RWPE1 (cell line): Measurements from ENCODE around the gene CD300E.
"Not testable (repeated sequence)": the region's sequence is repeated elsewhere in the genome, so short reads cannot be mapped to it uniquely, and the experiment has no call there.

Experiments used
- CTCF ChIA-PET: fragments of 350-600 bp; sonication (Branson Sonifier 250); formaldehyde crosslinking; extraction: SDS; loops from one replicate; lab custom pipeline; 2021; lab: Yijun Ruan, JAX
- POLR2A ChIA-PET: fragments of 400-600 bp; formaldehyde crosslinking; extraction: SDS; loops from one replicate; lab custom pipeline; 2020; ENCODE audit warnings: antibody characterized with exemption; ENCODE audit not compliant: low non-redundant PET; lab: Yijun Ruan, JAX
- DNase-seq: peaks from one replicate; pipeline ENCODE4 v3.0.0; 2012; ENCODE audit warnings: low spot score
- H3K27ac ChIP-seq: fragments of 450-650 bp; 2 replicates; pipeline ENCODE4 v1.5.1; 2017
- CTCF ChIP-seq: fragments of 450-650 bp; conservative IDR thresholded peaks from 2 replicates; pipeline ENCODE4 v1.5.1; 2017; ENCODE audit warnings: low read depth, mild to moderate bottlenecking

Gene CD300E

GRCh38 chr17:74631468-74632450 is 8.2 kb upstream of the CD300E start:
- CTCF ChIA-PET: no interaction called here
- TF ChIP-seq CTCF: no peak
- H3K27ac ChIP-seq: 0 out of 2 replicates have a peak overlapping the region, but pooled peaks have one; percentile 23
- POLR2A ChIA-PET: no interaction called here
- no peak for DNase-seq

- DNase-seq, H3K27ac ChIP-seq, CTCF ChIA-PET, POLR2A ChIA-PET: not testable (repeated sequence)
Observed at GRCh38 chr17:74630251-74630650, 6.7 kb upstream of the CD300E start.

- ChIA-PET POLR2A (no interaction called here), CTCF (no interaction called here)
- no peak for DNase-seq
- H3K27ac ChIP-seq: no peak overlapping the region
- TF ChIP-seq CTCF: no peak
Observed at GRCh38 chr17:74625661-74626060, 2.1 kb upstream of the CD300E start.

- ChIA-PET POLR2A (no interaction called here), CTCF (no interaction called here)
- TF ChIP-seq CTCF: no peak
- H3K27ac ChIP-seq: no peak overlapping the region
- DNase-seq: no peak
Observed at GRCh38 chr17:74624131-74624530, 593 bp upstream of the CD300E start.

GRCh38 chr17:74619077-74619673 is 4.4 kb downstream of the CD300E start:
- no peak overlapping the region for H3K27ac ChIP-seq
- POLR2A ChIA-PET: no interaction called here
- DNase-seq: no peak
- TF ChIP-seq CTCF: no peak
- CTCF ChIA-PET: interaction anchor here (0.9 kb wide), 1 partner anchor 230 kb away, joined by 3 read pairs; no protein-coding TSS in a partner anchor

- CTCF ChIA-PET: interaction anchor here (0.9 kb wide), 1 partner anchor 229 kb away, joined by 3 read pairs; no protein-coding TSS in a partner anchor
- no peak for DNase-seq
- no peak for TF ChIP-seq CTCF
- H3K27ac ChIP-seq: no peak overlapping the region
- POLR2A ChIA-PET: no interaction called here
Observed at GRCh38 chr17:74618451-74618850, 5.1 kb downstream of the CD300E start.
